HG02610 (cell line): Measurements from ENCODE around the gene SLC10A4.
"Not testable (repeated sequence)": the region's sequence is repeated elsewhere in the genome, so short reads cannot be mapped to it uniquely, and the experiment has no call there.

Source experiments
- ATAC-seq: cut with Tn5 transposase; IDR thresholded peaks from one replicate; pipeline ENCODE4 v1.9.1; 2021; ENCODE audit warnings: mild to moderate bottlenecking, moderate library complexity; ENCODE audit not compliant: unreplicated experiment

SLC10A4 gene

GRCh38 chr4:48483006-48483776 lies at the start of gene SLC10A4:
SLC10A4 (plus strand) TSS chr4:48483343; CDS start chr4:48483562, 219 bp downstream.
- no peak for ATAC-seq

- ATAC-seq: no peak
Measured at GRCh38 chr4:48436318-48436717, 46.8 kb upstream of the SLC10A4 start.

GRCh38 chr4:48439988-48440387 lies 43.2 kb upstream of the SLC10A4 start:
- ATAC-seq: no peak

- not testable (repeated sequence) for ATAC-seq
Measured at GRCh38 chr4:48440914-48441313, 42.2 kb upstream of the SLC10A4 start.

GRCh38 chr4:48445704-48446103 lies 37.4 kb upstream of the SLC10A4 start:
- ATAC-seq: no peak

- no peak for ATAC-seq
Measured at GRCh38 chr4:48446642-48447041, 36.5 kb upstream of the SLC10A4 start.

GRCh38 chr4:48449151-48449550 lies 34.0 kb upstream of the SLC10A4 start:
- ATAC-seq: no peak

GRCh38 chr4:48450740-48451139 lies 32.4 kb upstream of the SLC10A4 start:
- ATAC-seq: no peak

- ATAC-seq: not testable (repeated sequence)
Measured at GRCh38 chr4:48451656-48452055, 31.5 kb upstream of the SLC10A4 start.

- no peak for ATAC-seq
Measured at GRCh38 chr4:48454591-48454990, 28.6 kb upstream of the SLC10A4 start.

GRCh38 chr4:48461000-48461399 lies 22.1 kb upstream of the SLC10A4 start:
- no peak for ATAC-seq

GRCh38 chr4:48462363-48462762 lies 20.8 kb upstream of the SLC10A4 start:
- no peak for ATAC-seq

GRCh38 chr4:48467442-48467841 lies 15.7 kb upstream of the SLC10A4 start:
- ATAC-seq: no peak

GRCh38 chr4:48467891-48468290 lies 15.3 kb upstream of the SLC10A4 start:
- ATAC-seq: no peak

GRCh38 chr4:48470137-48470536 lies 13.0 kb upstream of the SLC10A4 start:
- no peak for ATAC-seq

- ATAC-seq: no peak
Measured at GRCh38 chr4:48470570-48470969, 12.6 kb upstream of the SLC10A4 start.

GRCh38 chr4:48472794-48473193 lies 10.3 kb upstream of the SLC10A4 start:
- no peak for ATAC-seq

GRCh38 chr4:48475770-48476169 lies 7.4 kb upstream of the SLC10A4 start:
- ATAC-seq: no peak

- ATAC-seq: no peak
Measured at GRCh38 chr4:48478273-48478672, 4.9 kb upstream of the SLC10A4 start.

GRCh38 chr4:48481581-48481980 lies 1.6 kb upstream of the SLC10A4 start:
- ATAC-seq: no peak

GRCh38 chr4:48483777-48484493 lies 792 bp downstream of the SLC10A4 start:
- ATAC-seq: no peak

GRCh38 chr4:48484494-48485168 lies 1.5 kb downstream of the SLC10A4 start:
- ATAC-seq: no peak
